KMS-11 (cell line): ENCODE results near the gene HMGN4.

ENCODE experiments used
- H2AFZ ChIP-seq: fragments of 200-600 bp; sonication (generic); 2 replicates; pipeline ENCODE4 v1.6.1; 2016; ENCODE audit warnings: antibody characterized with exemption, mixed run types, low read depth
- H3K27ac ChIP-seq: fragments of 200-600 bp; sonication (generic); 2 replicates; pipeline ENCODE4 v1.6.1; 2016; ENCODE audit warnings: mild to moderate bottlenecking, mixed run types
- H3K27me3 ChIP-seq: fragments of 200-600 bp; sonication (generic); 2 replicates; pipeline ENCODE4 v1.6.1; 2017; ENCODE audit warnings: mild to moderate bottlenecking, low read depth, mixed run types, moderate library complexity; ENCODE audit not compliant: insufficient read depth
- H3K36me3 ChIP-seq: fragments of 200-600 bp; sonication (generic); 2 replicates; pipeline ENCODE4 v1.6.1; 2017; ENCODE audit warnings: mild to moderate bottlenecking, mixed run types; ENCODE audit not compliant: insufficient read depth
- H3K4me1 ChIP-seq: fragments of 200-600 bp; sonication (generic); 2 replicates; pipeline ENCODE4 v1.6.1; 2016; ENCODE audit warnings: mild to moderate bottlenecking, low read depth, mixed run types; ENCODE audit not compliant: poor library complexity, severe bottlenecking
- H3K4me2 ChIP-seq: fragments of 200-600 bp; sonication (generic); 2 replicates; pipeline ENCODE4 v1.7.0; 2016; ENCODE audit warnings: mild to moderate bottlenecking, mixed run types
- H3K4me3 ChIP-seq: fragments of 200-600 bp; sonication (generic); IDR thresholded peaks from 2 replicates; pipeline ENCODE4 v1.6.1; 2017; ENCODE audit warnings: low read depth, low read length, mixed read lengths; ENCODE audit not compliant: insufficient read depth
- H3K79me2 ChIP-seq: fragments of 200-600 bp; sonication (generic); 2 replicates; pipeline ENCODE4 v1.6.1; 2016; ENCODE audit warnings: low read depth, mixed run types; ENCODE audit not compliant: insufficient read depth
- H3K9ac ChIP-seq: fragments of 200-600 bp; sonication (generic); 2 replicates; pipeline ENCODE4 v1.6.1; 2016; ENCODE audit warnings: mild to moderate bottlenecking, mixed run types
- H4K20me1 ChIP-seq: fragments of 200-600 bp; sonication (generic); 2 replicates; pipeline ENCODE4 v1.6.1; 2016; ENCODE audit warnings: mild to moderate bottlenecking, mixed run types; ENCODE audit not compliant: insufficient read depth
- TF ChIP-seq, protein P1 (sequence below): fragments of 200-600 bp; sonication (generic); conservative IDR thresholded peaks from 2 replicates; pipeline ENCODE4 v1.6.1; 2017; ENCODE audit warnings: low read depth, mild to moderate bottlenecking, antibody characterized with exemption, low read length, moderate library complexity, mixed read lengths

Gene HMGN4

DNA sequence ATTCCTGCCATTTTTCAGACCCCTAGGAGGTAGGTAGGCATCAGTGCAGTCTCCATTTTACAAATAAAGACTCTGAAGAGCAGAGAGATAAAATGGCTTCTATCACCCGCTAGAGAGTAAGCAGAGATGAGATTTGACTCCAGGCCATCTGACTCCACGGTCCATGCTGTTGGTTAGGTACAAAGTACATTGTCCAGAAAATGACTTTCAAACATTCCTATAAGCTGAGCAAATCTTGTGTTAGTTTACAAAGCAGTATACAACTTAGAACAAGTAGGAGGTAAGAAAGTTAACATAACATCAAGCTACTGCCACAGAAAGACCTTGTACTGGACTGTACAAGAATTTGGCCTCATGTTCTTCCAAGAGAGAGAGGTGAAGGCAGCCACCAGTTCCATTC is 23.2 kb upstream of the HMGN4 start:
- Histone ChIP-seq H3K79me2 (no peaks in the 10 kb centered on the region), H3K27ac (no peak overlapping the region), H3K36me3 (no peaks in the 10 kb centered on the region), H3K9ac (no peak overlapping the region), H3K4me1 (peaks cover 1% of the 10 kb centered on the region), H4K20me1 (no peaks in the 10 kb centered on the region), H2AFZ (no peak overlapping the region), H3K4me2 (no peak overlapping the region), H3K4me3 (no peak overlapping the region), H3K27me3 (no peaks in the 10 kb centered on the region)
- TF ChIP-seq, protein P1, sequence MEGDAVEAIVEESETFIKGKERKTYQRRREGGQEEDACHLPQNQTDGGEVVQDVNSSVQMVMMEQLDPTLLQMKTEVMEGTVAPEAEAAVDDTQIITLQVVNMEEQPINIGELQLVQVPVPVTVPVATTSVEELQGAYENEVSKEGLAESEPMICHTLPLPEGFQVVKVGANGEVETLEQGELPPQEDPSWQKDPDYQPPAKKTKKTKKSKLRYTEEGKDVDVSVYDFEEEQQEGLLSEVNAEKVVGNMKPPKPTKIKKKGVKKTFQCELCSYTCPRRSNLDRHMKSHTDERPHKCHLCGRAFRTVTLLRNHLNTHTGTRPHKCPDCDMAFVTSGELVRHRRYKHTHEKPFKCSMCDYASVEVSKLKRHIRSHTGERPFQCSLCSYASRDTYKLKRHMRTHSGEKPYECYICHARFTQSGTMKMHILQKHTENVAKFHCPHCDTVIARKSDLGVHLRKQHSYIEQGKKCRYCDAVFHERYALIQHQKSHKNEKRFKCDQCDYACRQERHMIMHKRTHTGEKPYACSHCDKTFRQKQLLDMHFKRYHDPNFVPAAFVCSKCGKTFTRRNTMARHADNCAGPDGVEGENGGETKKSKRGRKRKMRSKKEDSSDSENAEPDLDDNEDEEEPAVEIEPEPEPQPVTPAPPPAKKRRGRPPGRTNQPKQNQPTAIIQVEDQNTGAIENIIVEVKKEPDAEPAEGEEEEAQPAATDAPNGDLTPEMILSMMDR: no peak

DNA sequence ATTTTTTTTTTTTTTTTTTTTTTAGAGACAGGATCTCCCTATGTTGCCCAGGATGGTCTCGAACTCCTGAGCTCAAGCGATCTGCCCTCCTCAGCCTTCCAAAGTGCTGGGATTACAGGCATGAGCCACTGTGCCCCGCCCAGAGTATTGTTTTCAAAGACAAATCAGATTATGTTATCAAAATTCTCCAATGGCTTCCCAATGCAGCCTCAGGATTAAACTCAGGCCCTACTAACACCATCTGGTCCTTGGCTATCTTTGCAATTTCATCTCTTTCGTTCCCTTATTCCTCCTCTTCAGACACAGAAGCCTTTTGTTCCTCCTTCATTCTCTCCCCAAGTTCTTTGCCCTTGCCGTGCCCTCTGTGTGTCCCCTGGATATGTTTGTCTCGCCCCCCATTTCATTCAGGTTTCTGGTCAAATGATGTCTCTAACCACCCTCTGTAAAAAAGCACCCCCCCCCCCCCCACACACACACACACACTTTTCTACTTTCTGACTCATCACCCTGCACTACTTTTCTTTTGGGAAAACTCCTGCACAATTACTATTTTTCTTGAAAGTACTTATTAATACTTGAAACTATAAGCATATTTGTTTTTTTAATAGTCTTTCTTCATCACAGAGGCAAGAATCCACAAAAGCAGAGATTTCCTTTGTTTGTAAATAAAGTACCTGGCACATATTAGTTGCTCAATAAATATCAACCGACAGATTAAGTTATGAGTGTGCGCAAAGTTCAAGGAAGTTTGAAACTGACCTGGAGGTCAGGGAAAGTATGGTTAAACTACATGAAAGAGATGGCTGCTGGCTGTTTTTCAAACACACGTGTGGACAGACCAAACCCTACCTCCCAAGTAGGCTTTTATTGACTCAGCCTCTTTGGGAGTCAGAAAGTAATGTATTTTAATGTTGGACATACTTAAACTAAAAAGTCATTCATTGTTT is 21.4 kb upstream of the HMGN4 start:
- no peaks in the 10 kb centered on the region for H3K79me2 ChIP-seq
- no peaks in the 10 kb centered on the region for H4K20me1 ChIP-seq
- H3K4me2 ChIP-seq: no peak overlapping the region
- peaks cover 7% of the 10 kb centered on the region for H3K4me1 ChIP-seq
- no peak overlapping the region for H2AFZ ChIP-seq
- TF ChIP-seq, protein P1: no peak
- H3K27me3 ChIP-seq: no peaks in the 10 kb centered on the region
- no peak overlapping the region for H3K4me3 ChIP-seq
- H3K9ac ChIP-seq: no peak overlapping the region
- H3K27ac ChIP-seq: no peak overlapping the region
- H3K36me3 ChIP-seq: no peaks in the 10 kb centered on the region

DNA sequence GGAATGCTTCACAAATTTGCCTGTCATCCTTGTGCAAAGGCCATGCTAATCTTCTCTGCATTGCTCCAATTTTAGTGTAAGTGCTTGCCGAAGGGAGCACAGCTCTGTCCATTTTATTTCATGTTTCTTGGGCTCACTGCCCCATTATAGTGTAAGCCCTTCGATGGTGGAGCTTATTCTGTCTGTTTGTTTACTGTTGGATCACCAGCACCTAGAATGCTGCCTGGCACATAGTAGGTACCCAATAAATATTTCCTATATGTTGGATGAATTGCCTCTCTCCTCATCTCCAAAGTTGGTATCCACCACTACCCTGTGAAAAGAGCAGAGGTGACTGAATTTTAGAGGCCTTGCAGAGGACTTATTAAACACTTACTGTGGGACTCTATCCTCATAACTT is 18.8 kb upstream of the HMGN4 start:
- Histone ChIP-seq H3K4me2 (no peak overlapping the region), H3K79me2 (no peaks in the 10 kb centered on the region), H3K27ac (no peak overlapping the region), H3K27me3 (no peaks in the 10 kb centered on the region), H3K4me1 (peaks cover 7% of the 10 kb centered on the region), H3K36me3 (no peaks in the 10 kb centered on the region), H4K20me1 (no peaks in the 10 kb centered on the region), H3K9ac (no peak overlapping the region), H3K4me3 (no peak overlapping the region), H2AFZ (no peak overlapping the region)
- TF ChIP-seq, protein P1: no peak

DNA sequence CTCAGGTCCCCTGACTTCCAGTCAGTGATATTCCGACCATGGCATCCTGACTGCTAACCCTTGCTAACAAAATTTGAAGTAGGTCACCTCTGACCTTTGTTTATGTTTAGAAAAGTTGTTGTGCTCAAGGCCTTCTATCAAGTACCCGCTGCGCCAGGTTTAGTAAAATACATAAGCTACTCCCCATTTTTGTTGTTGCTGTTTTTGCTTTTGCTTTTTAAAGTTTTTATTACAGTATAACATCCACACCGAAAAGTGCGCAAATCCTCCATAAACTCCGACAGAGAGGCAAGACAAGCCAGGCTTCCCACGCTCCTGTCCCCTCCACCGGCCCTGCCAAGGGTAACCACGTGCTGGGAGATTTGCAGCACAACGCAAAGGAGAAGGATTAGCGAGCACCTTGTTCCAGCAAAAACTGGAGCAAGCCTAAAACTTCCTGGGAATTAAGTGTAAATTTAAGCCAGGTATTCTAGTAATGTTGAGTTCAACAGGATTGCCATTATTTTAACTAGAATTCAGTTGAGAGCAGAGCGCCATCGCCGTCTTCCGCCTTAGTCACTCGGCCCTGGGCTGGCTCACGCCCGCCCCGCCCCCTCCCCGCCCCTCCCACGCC is 17.8 kb upstream of the HMGN4 start:
- Histone ChIP-seq H3K27ac (peak overlapping the region; percentile 83), H3K36me3 (no peaks in the 10 kb centered on the region), H3K4me2 (peak overlapping the region; percentile 71; the same call in 1 of the 2 replicates), H3K27me3 (no peaks in the 10 kb centered on the region), H3K9ac (peak overlapping the region; percentile 69; the same call in 1 of the 2 replicates), H3K79me2 (no peaks in the 10 kb centered on the region), H3K4me1 (peaks cover 7% of the 10 kb centered on the region), H4K20me1 (no peaks in the 10 kb centered on the region), H3K4me3 (no peak overlapping the region), H2AFZ (peak overlapping the region; percentile 92)
- TF ChIP-seq, protein P1: no peak
